HG02943 (cell line): Measurements from ENCODE around the gene BLOC1S5.

Source experiments
- ATAC-seq: cut with Tn5 transposase; IDR thresholded peaks from one replicate; pipeline ENCODE4 v1.9.1; 2021; ENCODE audit warnings: mild to moderate bottlenecking, low read depth, moderate library complexity; ENCODE audit not compliant: unreplicated experiment

BLOC1S5 gene

GRCh38 chr6:8082954-8083858 is 19.0 kb upstream of the BLOC1S5 start:
- no peak for ATAC-seq

DNA sequence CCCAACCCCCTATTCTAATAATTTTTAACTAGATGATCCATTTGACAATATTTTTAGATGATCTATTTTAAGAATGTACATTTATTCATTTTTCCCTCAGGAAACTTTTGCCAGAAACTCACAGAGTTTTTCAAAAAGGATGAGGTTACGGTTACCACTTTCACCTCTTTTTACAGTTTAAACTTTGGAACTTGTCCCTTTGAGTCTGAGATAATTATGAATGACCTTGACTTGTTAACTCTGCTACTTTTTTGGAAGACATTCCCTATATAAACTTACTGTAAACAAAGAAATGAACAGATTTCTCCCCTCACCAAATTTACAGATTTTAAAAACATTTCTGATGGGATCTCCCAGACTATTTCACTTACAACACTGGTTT is 18.4 kb upstream of the BLOC1S5 start:
- no peak for ATAC-seq

DNA sequence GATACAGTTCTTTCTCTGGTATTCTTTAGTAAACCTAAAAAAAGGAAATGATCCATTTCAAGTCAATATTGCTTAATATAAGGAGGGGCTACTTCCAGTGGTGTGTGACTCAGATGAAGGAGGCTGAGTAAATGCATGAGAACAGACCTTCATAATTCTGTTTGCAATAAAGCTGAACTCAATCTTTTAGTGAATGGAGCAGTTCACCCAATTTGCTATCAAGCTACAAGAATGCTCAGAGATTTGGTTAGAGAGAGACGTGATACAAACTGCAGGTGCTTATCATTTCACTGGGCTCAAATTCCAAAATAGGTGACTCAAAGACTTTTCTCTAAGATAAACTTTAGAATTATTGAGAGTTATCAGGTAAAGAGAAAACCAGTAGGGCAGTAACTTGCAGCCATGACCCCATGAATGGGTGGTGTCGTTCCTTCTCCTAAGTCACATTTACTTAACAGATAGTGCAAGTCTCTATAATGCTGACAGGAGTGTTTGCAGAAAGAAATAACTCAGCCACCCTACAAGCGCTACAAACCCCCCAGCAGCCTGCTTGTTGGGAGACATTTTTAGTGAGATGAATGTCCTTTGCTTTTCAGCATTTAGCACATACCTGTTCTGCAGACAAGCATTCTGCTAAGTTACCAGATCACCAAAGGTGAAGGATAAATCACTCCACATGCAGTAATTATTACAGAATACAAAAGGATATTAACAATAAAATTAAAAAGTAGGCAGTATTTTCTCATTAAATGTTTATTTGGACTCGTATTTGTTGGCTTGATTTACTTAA is 16.4 kb upstream of the BLOC1S5 start:
- no peak for ATAC-seq

- ATAC-seq = no peak
Measured at GRCh38 chr6:8079126-8079525, 14.9 kb upstream of the BLOC1S5 start.

DNA sequence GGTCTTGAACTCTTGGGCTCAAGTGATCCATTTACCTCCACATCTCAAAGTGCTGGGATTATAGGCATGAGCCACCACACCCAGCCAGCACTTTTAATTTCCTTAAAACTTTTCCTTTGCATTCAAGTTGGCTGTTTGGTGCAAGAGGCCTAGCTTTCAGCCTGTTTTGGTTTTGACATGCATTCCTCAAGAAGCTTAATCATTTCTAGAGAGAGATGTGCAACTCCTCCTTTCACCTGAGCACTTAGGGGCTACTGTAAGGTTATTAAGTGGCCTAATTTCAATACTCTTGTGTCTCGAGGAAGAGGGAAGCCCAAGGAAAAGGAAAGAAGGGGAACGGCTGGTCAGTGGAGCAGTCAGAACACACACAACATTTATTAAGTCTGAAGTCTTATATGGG is 13.8 kb upstream of the BLOC1S5 start:
- no peak for ATAC-seq

DNA sequence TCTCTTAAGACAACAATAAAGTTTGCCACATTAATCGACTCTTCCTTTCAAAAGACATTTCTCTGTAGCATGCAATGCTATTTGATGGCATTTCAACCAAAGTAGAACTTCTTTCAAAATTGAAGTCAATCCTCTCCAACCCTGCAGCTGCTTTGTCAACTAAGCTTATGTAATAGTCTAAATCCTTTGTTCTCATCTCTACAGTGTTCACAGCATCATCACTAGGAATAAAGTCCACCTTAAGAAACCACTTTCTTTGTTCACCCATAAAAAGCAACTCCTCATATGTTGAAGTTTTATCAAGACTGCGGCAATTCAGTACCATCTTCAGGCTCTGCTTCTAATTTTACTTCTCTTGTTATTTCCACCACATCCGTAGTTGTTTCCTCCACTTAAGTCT is 11.5 kb upstream of the BLOC1S5 start:
- ATAC-seq = no peak

GRCh38 chr6:8075185-8075584 is 11.0 kb upstream of the BLOC1S5 start:
- no peak for ATAC-seq

DNA sequence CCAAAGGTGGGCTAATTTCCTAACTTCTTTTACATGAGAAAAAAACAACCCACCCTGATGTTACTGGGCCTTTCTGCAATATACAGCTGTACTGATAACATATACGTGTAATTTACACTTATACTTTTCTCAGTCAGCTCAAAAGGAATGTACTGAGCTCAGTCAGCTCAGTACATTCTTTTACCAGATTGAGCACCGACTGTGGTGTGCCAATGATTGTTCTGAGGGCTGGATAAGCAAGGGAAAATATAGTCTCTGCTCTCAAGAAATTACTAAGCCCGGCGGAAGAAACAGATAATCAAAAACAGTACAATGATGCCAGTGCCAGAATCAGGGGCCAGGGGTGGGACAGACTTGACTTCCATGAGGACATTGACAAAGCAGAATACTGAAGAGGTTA is 10.0 kb upstream of the BLOC1S5 start:
- ATAC-seq = no peak

GRCh38 chr6:8073758-8074157 is 9.6 kb upstream of the BLOC1S5 start:
- no peak for ATAC-seq

DNA sequence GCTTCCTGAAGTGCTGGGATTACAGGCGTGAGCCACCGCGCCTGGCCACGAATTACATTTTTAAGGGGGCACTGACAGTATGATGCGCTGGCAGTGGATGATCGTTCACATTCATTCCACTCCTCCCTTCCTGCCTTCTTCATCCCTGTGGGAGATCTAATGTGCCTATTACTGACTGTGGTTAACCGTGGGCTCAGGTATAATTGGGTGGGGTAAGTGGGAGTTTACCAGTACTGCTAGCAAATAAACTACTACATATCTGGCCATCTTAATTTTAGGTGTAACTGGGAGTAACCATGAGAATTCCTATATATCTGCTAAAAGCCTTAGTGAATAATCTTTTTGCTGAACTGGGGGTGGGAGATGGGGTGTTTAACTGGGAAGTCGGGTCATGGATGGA is 6.5 kb upstream of the BLOC1S5 start:
- ATAC-seq = no peak

- ATAC-seq = no peak
Measured at GRCh38 chr6:8069631-8070284, 5.6 kb upstream of the BLOC1S5 start.

DNA sequence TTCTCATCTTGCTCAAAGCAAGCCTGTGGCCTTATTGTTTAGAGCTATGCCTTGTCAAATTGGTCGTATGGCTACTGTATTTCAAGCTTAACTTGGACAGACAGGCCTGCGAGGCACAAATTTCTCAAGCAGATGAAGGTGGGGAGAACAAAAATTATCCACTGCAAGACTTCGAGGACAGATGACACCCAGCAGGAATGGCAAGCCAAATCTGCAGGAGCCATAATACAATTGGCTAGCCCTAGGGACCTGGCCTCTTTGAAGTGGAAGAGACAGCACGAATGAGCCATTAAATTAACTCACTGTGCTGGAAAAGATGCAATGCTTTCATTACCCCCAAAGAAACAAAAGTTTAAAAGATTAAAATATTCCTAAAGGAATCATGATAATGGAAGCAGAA is 5.0 kb upstream of the BLOC1S5 start:
- no peak for ATAC-seq

GRCh38 chr6:8066108-8066507 is 1.9 kb upstream of the BLOC1S5 start:
- ATAC-seq = no peak

DNA sequence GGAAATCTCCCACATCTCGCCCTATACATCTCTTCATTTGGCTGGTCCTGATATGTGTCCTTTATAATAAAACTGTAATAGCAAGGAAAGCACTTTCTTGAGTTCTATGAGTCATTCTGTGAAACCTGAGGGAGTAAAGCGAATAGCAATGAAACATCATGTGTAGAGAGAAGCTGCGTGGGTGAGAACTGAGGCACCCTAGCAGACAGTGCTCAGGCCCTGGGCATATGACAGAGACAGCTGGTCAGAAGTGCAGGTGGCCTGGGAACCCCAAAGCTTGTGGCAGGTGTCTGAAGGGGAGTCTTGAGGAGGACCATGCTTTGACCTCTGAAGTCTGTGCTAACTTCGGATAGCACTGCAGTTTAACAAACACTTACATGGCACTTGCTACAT is 1.3 kb upstream of the BLOC1S5 start:
- no peak for ATAC-seq

DNA sequence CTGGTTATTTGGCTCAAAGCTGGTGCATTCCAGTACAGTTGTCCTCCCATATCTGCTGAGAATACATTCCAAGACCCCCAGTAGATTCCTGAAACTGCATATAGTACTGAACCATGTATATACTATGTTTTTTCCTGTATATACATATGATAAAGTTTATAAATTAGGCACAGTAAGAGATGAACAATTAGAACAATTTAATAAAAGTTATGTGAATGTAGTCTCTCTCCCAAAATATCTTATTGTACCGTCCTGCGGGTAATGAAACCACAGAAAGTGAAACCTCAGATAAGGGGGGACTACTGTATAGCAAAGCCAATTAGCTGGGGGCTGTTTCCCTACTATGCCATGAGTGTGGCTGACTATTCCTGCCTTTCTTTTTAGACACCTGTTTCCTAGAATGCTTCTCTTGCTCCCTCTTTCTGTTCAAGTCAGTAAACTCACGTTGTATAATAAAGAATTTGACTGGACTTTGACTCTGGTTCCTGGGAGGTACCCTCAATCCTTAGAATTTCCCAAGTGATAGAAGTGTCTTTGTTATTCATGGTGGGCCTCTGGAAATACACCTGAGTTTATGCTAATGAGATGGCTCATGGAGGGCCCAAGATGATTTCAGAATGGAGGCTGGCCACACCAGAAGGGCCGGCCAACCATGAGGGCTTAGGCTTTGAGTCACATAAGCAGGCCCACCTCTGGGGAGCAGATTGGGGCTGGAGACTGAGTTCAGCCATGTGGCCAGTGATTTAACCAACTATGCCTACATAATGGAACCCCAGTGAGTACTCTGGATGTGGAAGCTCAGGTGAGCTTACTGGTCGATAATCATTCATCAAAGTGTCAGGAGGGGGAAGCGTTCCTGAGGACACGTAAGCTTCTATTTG is 689 bp upstream of the BLOC1S5 start:
- ATAC-seq = no peak

- ATAC-seq = no peak
Measured at GRCh38 chr6:8061736-8062135, 2.5 kb downstream of the BLOC1S5 start.

- no peak for ATAC-seq
Measured at GRCh38 chr6:8060346-8060745, 3.8 kb downstream of the BLOC1S5 start.

GRCh38 chr6:8059129-8059528 is 5.1 kb downstream of the BLOC1S5 start:
- ATAC-seq = no peak

DNA sequence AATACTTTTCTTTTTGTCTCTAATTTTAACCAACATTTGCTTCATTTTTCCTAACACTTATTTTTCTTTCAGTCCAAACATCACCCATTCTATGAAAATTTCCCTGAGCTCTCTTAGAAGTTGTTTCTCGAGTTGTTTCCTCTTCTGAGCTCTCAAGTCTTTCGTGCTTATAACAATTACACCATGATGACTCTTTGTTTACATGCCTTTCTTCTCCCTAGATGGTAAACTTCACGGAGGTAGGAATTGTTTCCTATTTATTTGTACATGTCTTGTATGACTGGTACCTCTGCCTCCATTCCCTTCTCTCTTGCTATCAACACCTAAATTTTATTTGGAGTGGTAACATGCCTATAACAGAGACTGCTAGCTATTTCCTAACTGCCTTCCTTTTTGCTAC is 6.4 kb downstream of the BLOC1S5 start:
- ATAC-seq = no peak

DNA sequence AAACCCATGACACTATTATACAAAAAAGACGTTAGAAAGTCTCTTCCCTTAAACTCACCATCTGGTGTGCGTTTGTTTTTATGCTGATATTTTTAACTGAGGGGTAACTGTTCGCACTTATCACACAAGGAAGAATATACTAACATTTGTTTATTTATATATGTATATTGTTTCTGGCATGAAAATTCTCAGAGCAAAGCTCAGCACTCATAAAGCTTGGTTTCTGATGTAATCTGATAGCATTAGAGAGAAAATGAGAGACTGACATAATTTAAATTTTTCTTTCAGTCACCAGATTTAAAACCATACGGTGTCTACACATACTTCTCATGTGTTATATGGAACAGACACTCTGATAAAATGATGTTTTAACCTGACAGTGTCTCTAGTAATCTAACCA is 6.9 kb downstream of the BLOC1S5 start:
- no peak for ATAC-seq
